Hematopoietic multipotent progenitor cell treated with erythropoietin and hydrocortisone succinate and interleukin-3 and kit ligand, for 17 days (in vitro differentiated cells): Measurements from ENCODE around the gene PLD3.
A peak's percentile ranks its signal among the peaks of the same experiment; 100 is the strongest.

Experiments used
- DNase-seq: peaks from one replicate; pipeline ENCODE4 v3.0.0-alpha.2; 2015; ENCODE audit warnings: low spot score

The PLD3 gene

GRCh38 chr19:40413291-40413845 lies 64.9 kb downstream of the PLD3 start, which contains the start of gene PRX:
Gene PRX, minus strand, starts transcription at chr19:40413378. Its CDS starts 5,446 bp downstream, at chr19:40407932.
- DNase-seq, result no peak

- DNase-seq, result no peak
Measured at GRCh38 chr19:40414542-40415535, 66.3 kb downstream of the PLD3 start.

- no peak for DNase-seq
Measured at GRCh38 chr19:40415768-40416167, 67.3 kb downstream of the PLD3 start.

- DNase-seq, result no peak
Measured at GRCh38 chr19:40416918-40417642, 68.6 kb downstream of the PLD3 start.

GRCh38 chr19:40417643-40417981 lies 69.1 kb downstream of the PLD3 start:
- no peak for DNase-seq

GRCh38 chr19:40418040-40418439 lies 69.5 kb downstream of the PLD3 start:
- no peak for DNase-seq

- DNase-seq, result no peak
Measured at GRCh38 chr19:40419066-40419612, 70.6 kb downstream of the PLD3 start.

GRCh38 chr19:40419780-40420179 lies 71.3 kb downstream of the PLD3 start:
- DNase-seq, result no peak

GRCh38 chr19:40420451-40420765 lies 71.9 kb downstream of the PLD3 start:
- DNase-seq, result no peak

- DNase-seq, result peak; percentile 89
Measured at GRCh38 chr19:40420766-40421765, 72.6 kb downstream of the PLD3 start.

GRCh38 chr19:40421993-40422747 lies 73.7 kb downstream of the PLD3 start:
- DNase-seq, result peak; percentile 60

- DNase-seq, result no peak
Measured at GRCh38 chr19:40422748-40423566, 74.5 kb downstream of the PLD3 start.

- no peak for DNase-seq
Measured at GRCh38 chr19:40423938-40424337, 75.4 kb downstream of the PLD3 start.

GRCh38 chr19:40424637-40425449 lies 76.3 kb downstream of the PLD3 start:
- no peak for DNase-seq

GRCh38 chr19:40425450-40426287 lies 77.2 kb downstream of the PLD3 start, which contains the start of gene SERTAD1:
Gene SERTAD1, minus strand, starts transcription at chr19:40425992. Its CDS starts 2,446 bp downstream, at chr19:40423546.
- peak; percentile 99 for DNase-seq
